ENCODE results near the gene TTC9C. TPM values are rescaled to one million over a fixed set of nuclear protein-coding genes. Genes with fewer than 3 reads are reported as not detected.
A peak's percentile ranks its signal among the peaks of the same experiment; 100 is the strongest.
"Not testable (repeated sequence)": the region's sequence is repeated elsewhere in the genome, so short reads cannot be mapped to it uniquely, and the experiment has no call there.

Gene TTC9C, protein sequence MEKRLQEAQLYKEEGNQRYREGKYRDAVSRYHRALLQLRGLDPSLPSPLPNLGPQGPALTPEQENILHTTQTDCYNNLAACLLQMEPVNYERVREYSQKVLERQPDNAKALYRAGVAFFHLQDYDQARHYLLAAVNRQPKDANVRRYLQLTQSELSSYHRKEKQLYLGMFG
- 28.8 and 32.3 TPM in 2 replicates for total RNA-seq

DNA sequence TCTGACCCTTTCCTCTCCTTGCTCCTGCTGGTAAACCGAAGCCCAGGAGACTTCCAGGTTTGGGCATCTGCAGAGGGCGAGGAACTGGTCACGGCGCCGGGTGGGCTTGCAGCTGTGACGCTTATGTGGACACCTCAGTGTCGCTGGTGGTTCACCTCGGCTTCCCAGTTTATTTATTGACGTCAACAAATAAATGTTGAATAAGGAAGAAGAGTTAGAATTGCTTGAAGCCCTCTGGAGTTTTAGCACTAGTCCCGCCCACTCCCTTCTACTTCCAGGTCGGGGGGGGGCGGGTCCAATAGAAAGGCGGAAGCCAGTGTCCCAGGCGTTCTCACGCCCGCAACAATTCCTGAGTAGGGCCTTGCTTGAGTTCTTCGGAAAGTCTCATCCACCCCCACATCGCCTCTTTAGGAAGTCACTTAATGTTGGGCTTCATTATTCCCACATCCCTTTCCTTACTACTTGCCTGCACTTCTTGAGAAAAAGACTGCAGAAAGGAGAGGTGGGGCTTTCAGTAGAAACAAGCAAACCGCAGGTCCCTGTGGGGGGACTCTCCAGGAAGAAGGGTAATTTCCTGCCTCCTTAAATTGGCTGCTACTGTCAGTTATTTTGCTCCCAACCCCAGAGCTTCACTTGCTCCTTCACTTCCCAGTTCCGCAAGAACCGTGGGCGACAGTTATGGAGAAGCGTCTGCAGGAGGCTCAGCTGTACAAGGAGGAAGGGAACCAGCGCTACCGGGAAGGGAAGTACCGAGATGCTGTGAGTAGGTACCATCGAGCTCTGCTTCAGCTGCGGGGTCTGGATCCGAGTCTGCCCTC lies at the start of gene TTC9C:
TSS of gene TTC9C (plus strand) at position 316 of the 818 bp plus-strand sequence. CDS start at position 679, 363 bp downstream.
- peak; percentile 60 to 92 for DNase-seq (ENCODE audit: low read depth in 2 of 2)

DNA sequence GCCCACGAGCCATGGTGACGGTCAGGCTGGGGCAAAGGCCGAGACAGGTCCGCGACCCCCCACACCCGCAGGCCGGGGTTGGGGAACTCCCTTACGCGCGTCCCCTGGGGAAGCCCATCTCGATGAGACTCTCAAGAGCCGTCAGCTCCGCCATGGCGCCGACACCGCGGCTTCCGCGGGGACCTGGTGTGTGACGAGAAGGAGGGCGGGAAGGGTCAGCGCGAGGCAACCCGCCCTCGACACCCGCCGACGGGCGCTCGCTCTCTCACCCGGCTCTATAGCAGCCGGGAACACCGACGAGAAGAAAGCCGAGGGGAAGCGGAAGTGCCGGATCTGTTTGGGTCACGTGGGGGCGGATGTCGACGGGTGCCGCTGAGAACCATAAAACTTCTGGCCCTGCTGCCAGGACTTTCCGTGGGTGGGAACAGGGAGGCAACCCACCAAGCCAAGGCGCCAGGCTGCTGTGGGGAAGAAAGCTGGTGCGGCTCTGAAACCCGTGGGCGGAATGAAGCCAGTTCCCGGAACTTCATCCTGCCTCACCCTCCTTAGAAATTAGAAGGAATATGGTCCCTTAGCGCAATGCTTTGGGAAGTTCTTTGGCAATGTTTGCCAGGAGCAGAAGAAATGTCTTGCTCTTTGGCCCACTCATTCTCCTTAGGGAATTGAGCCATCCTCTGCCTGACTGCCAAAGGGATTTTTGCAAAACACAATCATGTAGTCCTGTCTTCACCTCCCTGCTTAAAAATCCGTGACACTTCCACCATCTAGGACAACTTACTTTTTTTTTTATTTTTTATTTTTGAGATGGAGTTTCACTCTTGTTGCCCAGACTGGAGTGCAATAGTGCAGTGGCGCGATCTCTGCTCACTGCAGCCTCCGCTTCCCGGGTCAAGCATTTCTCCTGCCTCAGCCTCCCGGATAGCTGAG lies 49.3 kb upstream of the TTC9C start, which contains the start of gene UBXN1:
TSS of gene UBXN1 (minus strand) at position 304 of the 927 bp plus-strand sequence. CDS start at position 154, 150 bp downstream.
- peak; percentile 74 to 89 for DNase-seq (ENCODE audit: low read depth in 2 of 2)

DNA sequence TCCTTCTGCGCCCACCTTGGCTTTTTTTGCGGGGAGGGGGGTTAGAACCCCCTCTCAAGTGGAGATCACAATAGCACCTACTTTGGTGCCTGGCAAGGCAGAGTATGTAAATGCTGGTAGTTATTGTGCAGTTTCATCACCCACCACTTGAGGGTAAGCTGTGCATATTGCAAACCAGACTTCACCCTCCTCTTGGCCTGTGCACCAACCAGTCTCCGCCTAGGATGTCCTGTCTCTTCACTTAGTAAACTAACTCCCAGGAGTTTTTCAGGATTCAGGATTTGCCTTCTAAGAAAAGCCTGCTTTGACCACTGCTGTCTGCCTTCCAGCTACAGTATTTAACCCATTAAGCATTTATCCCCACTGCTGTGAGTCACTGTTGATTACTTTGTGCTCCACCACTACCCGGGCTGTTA lies 47.5 kb upstream of the TTC9C start:
- peak; percentile 71 to 82 for DNase-seq (ENCODE audit: low read depth in 2 of 2)

DNA sequence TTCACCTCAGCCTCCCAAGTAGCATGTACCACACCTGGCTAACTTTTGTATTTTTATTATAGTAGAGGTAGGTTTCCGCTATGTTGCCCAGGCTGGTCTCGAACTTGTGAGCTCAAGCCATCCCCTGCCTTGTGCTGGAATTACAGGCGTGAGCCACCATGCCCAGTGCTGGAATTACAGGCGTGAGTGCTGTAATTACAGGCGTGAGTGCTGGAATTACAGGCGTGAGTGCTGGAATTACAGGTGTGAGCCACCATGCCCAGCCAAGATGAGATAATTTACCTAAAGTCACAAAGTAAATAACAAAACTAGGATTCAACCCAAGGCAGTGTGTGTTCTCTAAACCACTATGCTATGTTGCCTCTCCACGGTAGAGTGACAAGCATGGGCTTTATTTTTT lies 45.8 kb upstream of the TTC9C start:
- no peak for DNase-seq (ENCODE audit: low read depth in 2 of 2)

DNA sequence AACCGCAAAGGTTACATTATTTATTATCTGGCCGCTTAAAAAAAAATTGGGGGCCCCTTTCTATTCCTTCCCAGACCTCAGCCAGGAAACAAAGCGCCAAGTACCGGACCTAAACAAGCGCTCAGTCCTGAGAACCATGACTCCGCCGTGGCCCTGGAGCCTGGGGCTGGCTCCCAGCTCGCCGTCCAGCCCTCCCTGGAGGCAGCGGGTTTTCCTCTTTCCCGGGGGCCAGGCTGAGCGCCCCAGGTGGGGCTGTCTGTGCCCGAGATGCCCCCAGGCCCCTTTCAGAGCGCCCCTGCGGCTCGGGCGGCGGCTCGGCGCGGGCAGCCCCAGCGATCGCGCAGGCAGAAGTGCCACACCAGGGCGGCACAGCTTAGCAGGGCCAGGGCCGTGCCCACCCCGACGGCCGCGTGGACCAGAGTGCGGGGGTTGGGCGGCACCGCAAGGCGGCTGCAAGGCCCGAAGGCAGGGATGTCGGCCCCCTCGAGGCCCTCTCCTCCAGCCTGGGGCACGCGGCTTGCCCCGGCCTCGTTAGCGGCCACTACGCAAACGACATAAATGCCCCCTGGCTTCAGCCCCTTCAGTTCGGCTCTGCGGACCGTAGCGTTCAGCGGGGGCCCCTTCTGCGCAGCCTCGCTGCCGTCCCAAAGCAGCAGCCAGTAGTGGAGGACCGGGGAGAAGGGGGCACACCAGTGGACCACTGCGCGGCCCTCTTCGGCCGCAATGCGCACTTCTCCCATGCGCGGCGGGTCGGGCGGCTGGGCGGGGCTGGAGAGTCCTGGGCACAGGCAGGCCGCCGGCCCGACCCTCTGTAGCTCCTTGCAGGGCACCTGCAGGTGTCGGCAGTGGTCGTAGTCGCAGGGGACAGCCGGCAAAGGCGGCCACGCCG lies 40.5 kb upstream of the TTC9C start:
- DNase-seq (ENCODE audit: low read depth in 2 of 2), result no peak

DNA sequence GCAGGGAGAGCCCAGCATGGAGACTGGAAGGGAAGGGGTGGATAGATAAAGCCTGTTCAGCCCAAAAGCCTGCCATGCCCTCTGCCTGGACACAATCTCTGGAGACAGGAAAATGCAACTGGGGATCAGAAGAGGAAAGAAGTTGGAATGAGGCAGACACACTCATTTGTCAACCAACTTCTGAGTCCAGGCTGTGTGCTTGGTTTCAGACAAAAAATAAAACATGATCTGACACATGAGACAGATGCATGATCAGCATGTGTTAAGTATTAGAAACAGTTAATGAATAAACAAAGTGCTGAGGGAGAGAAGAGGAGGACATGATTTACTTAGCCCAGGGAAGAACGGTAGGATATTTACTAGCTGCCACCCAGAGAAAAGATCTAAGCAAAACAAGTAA lies 39.8 kb upstream of the TTC9C start:
- no peak for DNase-seq (ENCODE audit: low read depth in 2 of 2)

DNA sequence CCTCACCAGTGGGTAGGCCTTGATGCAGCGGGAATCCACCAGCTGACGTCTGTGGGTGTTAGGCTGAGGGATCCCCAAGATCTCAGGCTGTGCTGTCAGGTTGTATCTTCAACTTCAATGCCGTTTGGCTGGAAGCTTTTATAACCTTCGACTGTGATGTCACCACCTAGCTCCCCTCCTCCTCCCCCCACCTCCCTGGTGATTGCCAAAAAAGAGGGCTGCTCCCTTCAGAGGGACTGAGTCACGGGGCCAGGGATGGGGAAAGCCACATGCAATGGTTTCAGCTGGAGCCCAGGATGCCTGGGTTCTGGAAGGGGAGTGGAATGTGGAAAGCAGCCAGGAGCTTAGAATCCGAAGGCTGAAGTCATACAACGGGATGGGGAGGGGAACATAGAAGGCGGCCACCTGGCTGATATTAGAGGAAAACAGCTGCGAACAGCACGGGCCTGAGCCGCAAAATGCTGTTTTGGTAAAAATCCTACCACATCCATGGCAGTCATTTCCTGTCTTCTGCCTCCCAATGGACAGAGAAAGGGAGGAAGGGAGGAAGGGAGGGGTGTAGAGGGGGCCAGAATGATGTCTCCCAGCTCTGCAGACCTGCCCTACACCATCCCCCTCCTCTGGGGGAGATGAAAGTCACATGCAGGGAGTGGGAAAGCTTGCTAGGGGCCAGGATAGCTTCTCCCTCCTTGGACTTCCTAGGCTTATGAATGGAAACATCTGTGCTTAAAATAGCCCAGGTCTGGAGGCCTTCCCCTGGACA lies 38.7 kb upstream of the TTC9C start, which contains the start of gene LRRN4CL:
TSS of gene LRRN4CL (minus strand) at position 110 of the 763 bp plus-strand sequence. CDS start 1,022 bp downstream, outside the sequence.
- no peak for DNase-seq (ENCODE audit: low read depth in 2 of 2)

DNA sequence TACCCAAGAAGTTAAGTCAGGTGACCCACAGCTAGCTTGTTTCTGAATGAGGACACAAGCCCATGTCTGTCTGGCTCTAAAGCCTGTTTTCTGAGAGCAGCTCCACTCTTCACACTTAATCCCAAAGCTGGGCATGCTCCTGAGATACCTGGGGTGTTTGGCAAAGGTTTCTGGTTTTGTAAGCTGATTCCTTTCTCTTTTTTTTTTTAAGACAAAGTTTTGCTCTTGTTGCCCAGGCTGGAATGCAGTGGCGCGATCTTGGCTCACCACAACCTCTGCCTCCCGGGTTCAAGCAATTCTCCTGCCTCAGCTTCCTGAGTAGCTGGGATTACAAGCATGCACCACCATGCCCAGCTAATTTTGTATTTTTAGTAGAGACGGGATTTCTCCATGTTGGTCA lies 34.7 kb upstream of the TTC9C start:
- DNase-seq (ENCODE audit: low read depth in 2 of 2), result not testable (repeated sequence)

DNA sequence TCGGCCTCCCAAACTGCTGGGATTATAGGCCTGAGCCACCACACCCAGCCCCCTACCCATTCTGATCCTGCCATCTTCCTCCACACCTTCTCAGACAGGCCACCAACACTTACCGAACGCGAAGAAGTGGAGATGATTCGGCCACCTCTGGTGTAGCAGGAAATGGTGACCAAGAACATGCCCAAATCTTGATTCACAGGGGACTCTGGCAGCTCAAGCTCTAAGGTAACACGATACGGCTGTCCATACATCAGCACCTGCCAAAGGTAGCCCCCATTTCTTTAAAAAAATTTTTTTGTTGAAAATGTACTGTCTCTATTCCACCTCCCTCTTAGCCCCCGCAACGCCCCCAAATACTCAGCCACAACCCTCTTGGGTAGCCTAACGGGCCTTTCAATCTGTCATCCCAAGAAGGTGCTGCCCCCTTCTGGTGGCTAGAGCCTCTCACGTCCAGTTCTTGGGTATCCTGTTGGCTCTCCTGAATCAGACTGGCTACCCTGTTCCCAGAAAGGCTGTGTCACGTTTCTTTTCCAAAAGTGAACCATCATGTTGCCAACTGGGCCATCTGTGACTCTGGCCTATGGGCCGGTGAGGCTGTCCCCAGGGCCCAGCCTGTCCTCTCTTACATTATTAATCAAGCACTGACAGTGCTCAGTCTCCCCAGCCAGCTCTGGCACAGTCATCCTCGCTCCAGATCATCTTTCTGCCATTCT lies 33.7 kb upstream of the TTC9C start:
- peak; percentile 74 to 88 for DNase-seq (ENCODE audit: low read depth in 2 of 2)

DNA sequence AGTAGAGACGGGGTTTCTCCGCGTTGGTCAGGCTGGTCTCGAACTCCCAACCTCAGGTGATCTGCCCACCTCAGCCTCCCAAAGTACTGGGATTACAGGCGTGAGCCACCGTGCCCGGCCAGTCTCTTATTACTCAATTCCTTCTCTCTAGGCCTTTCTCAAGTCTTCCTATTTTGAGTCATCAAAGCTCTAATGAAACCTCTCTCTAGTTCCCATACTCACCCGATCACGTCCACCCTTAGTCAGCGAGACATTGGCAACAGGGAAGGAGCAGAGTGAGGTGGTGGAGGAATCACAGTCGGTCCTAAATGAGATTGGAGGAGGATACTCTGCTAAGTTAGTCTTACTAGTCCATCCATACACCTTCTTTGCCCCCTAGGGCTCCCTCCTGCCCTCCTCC lies 26.0 kb upstream of the TTC9C start:
- no peak for DNase-seq (ENCODE audit: low read depth in 2 of 2)

DNA sequence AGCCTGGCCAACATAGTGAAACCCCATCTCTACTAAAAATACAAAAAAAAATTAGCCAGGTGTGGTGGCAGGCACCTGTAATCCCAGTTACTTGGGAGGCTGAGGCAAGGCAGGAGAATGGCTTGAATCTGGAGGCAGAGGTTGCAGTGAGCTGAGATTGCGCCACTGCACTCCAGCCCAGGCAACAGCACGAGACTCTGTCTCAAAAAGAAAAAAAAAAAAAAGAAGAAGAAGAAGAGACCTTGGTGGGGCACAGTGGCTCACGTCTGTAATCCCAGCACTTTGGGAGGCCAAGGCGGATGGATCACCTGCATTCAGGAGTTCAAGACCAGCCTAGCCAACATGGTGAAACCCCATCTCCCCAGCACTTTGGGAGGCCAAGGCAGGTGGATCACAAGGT lies 24.4 kb upstream of the TTC9C start:
- DNase-seq (ENCODE audit: low read depth in 2 of 2), result not testable (repeated sequence)

DNA sequence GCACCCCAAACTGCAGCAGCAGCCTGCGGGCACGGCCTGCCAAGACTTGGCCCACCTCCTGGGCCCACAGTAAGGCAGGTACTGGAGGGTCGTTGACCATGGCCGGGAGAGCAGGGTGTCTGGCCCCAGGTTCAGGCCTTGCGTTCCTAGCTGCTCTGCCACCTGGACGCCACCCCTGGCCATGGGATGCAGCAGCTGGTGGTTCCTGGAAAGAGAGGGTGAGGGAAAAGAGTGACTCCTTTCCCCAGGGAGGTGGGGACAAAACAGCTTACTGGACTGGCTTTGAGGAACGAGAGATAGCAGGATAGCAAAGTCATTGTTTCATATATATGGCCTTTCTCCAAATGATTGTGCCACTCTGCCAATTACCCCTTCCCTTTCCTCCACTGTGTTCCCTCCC lies 22.9 kb upstream of the TTC9C start:
- peak in 1 of 2 donors; percentile 13 for DNase-seq (ENCODE audit: low read depth in 2 of 2)

DNA sequence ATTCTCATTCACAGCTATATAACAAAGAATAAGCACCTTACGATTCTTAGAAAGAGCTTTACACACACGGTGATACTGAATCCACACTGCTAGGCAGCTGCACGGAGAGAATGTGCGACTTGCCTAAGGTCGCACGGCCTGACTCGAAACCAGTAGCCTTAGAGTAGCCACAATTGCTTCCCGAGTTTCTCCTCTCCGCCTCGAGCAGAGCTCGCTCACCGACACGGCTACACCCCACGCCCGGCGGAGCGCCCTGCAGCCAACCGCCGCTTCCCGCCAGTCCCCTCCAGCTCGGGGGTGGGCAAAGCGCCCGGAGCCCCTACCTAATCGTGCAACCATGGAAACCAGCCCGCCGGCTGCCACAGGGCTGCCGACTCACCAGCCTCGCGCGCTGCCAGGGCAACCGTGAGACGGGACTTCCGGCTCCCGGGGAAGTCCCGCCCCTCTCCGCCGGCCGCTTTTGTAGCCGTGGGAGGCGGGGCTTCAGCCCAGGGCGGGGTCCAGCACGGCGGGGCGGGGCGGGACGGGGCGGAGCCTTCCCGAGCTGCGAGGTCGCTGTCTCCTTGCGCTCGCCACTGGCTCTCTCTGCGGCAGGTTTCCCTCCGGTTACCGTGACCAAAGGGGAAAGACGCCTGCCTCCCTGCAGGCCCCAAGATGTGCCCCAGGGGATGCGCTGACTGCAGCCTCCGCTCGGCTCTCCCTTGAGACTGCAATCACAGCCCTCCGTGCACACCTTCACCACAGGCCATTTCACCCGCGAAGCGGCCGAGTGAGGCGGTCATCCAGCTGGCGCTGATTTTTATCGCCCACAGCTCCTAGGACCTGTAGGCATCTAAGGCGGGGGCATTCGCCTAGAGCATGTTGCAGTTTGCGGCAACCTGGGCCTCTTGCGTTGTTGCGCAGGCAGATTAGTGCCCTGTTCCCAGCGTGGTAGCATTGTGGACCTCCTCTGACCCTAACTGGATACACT lies 22.1 kb upstream of the TTC9C start:
- DNase-seq (ENCODE audit: low read depth in 2 of 2), result peak; percentile 84 to 95

DNA sequence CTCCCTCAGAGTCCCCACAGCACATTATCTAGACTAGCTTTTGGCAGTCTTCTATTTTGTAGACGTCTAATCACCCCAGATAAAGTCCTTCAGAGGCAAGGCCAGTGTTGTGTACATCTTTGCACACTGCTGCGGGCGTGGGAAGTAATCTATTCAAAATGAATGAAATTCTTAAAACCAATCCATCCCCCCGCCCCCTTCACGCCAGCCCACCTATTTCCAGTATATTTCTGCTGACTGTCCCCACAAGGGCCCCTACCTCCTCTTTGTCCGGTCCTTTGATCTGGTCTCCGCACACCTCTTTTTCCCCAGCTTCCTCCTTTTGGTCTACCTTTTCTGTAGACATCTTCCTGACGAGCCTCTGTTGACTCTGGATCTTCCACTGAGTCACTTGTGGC lies 21.4 kb upstream of the TTC9C start:
- no peak for DNase-seq (ENCODE audit: low read depth in 2 of 2)

DNA sequence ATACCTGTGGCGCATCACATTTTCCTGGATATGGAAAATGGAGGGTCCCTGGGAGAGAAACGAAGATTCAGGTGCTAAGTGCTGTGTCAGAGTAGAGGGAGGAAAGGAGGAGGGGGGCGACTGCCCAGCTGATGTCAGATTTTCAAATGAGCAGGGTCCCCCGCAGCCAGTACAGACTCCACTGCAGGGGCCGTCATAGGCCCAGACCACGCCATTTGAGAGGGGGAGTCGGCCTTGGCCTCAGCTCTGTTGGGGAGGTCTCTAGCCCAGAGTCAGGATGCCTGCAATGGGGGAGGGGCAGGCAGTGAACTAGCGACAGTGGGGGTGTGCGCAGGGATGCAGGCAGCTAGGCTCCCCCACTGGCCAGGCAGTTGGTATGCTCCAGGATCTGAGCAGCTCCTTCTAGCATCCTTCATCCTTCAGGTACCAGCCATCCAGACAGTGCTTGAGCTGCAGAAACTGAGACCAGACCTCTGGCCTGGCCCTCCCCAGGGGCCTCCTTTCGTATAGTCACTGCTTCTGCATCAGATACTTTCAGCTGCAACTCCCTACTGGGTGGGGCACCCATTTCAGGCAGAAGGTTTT lies 20.9 kb upstream of the TTC9C start, which contains the start of the genes BSCL2 and GNG3:
TSS of gene BSCL2 (minus strand) at position 148 of the 585 bp plus-strand sequence. CDS start 229 bp downstream, outside the sequence.
TSS of gene GNG3 (plus strand) at position 400 of the 585 bp plus-strand sequence. CDS start 620 bp downstream, outside the sequence.
- no peak for DNase-seq (ENCODE audit: low read depth in 2 of 2)

DNA sequence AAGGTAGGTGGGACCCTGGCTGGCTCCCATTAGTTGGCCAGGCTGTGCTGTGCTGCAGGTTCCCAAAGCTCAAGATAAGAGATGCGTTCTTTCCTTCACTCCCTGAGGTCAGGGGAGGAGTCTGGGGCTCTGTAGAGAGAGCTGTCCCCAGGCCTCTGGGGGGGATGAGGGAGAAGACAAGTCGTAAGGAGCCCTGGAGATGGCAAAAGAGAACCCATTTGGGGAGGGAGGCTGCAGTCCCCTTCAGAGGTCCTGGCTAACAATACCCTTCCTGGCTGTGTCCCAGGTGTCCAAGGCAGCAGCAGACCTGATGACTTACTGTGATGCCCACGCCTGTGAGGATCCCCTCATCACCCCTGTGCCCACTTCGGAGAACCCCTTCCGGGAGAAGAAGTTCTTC lies 19.9 kb upstream of the TTC9C start:
- DNase-seq (ENCODE audit: low read depth in 2 of 2), result no peak

DNA sequence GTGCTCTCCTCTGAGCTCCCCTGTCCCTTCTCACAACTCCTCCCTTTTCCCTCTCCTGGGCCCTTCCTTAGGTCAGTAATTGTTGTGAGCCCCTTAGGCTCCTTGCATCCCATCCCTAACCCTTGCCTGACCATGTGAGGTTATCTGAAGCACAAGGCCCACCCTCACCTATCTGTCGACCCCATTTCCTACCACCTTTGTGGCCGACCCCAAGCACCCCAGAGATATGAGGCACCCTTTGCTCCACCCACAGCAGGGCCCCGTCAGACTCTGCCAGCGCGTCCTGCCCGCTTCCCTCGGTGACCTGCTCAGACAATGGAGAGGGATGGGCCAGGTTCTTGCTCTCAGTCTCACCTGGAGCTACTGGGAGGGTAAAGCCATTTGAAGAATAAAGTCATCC lies 19.5 kb upstream of the TTC9C start:
- peak in 1 of 2 donors; percentile 25 for DNase-seq (ENCODE audit: low read depth in 2 of 2)
